GM10266 (cell line): ENCODE results near the gene TTC12.
A peak's percentile ranks its signal among the peaks of the same experiment; 100 is the strongest.
"Not testable (repeated sequence)": the region's sequence is repeated elsewhere in the genome, so short reads cannot be mapped to it uniquely, and the experiment has no call there.

Experiments
- DNase-seq: peaks from one replicate; pipeline ENCODE4 v3.0.0; 2012; ENCODE audit errors: extremely low spot score
- CTCF ChIP-seq: IDR thresholded peaks from 2 replicates; pipeline ENCODE4 v1.5.1; 2012; ENCODE audit warnings: mild to moderate bottlenecking, low read depth; ENCODE audit not compliant: control insufficient read depth, insufficient read depth; ENCODE audit errors: missing control alignments

TTC12 gene

GRCh38 chr11:113296447-113297205 is 17.8 kb upstream of the TTC12 start:
- DNase-seq, result no peak
- TF ChIP-seq CTCF, result no peak

- DNase-seq, result not testable (repeated sequence)
These were observed 15.9 kb upstream of the TTC12 start for GRCh38 chr11:113298496-113298895.

GRCh38 chr11:113304916-113305315 is 9.5 kb upstream of the TTC12 start:
- DNase-seq, result no peak
- no peak for TF ChIP-seq CTCF

- peak; percentile 58 for DNase-seq
These were observed 8.7 kb upstream of the TTC12 start for GRCh38 chr11:113305440-113306336.

GRCh38 chr11:113308601-113309000 is 5.8 kb upstream of the TTC12 start:
- no peak for TF ChIP-seq CTCF
- DNase-seq, result no peak

More at GRCh38 chr11:113305440-113306336, 8.7 kb upstream of the TTC12 start:
- TF ChIP-seq CTCF, result peak; percentile 96

- TF ChIP-seq CTCF, result no peak
- DNase-seq, result no peak
These were observed 2.8 kb upstream of the TTC12 start for GRCh38 chr11:113311536-113311935.

- DNase-seq, result no peak
These were observed 782 bp upstream of the TTC12 start for GRCh38 chr11:113313601-113314000.

More at GRCh38 chr11:113313601-113314000, 782 bp upstream of the TTC12 start:
- no peak for TF ChIP-seq CTCF
